ENCODE results near the gene OR2D3. TPM values are rescaled to one million over a fixed set of nuclear protein-coding genes. Genes with fewer than 3 reads are reported as not detected.

OR2D3 gene
- total and polyA plus RNA-seq, 2 of the 4 experiments (the other 2 are of a cell fraction), result not detected

DNA sequence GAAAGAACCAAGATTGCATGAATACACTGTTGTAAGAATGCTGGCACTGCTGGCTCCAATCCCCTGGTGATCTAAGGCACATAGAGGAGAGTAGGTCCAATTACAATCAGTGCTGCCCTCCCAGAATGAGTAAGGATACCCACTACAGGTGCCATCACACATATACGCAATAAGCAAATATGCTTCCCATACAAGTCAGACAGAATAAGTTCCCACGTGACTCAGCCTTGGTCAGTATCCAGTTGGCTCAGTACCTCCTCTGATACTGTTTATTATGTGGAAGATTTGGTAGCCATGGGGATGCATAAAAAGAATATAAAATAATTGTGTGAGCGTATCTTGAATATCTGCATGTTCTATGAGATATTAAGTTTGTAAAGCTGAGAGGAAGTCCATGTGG is 8.9 kb upstream of the OR2D3 start:
- no peak overlapping the region for H2BK15ac ChIP-seq (ENCODE audit: low read depth, low read length)
- TF ChIP-seq CEBPB (IDR thresholded peaks at IDR 0.05; ENCODE audit: low read depth, low read length) (no peak), RFX5 (IDR thresholded peaks at IDR 0.05; ENCODE audit: low read depth, low read length) (no peak), SMC3 (IDR thresholded peaks at IDR 0.05; ENCODE audit: low read depth, low read length) (no peak), CHD1 (IDR thresholded peaks at IDR 0.05; ENCODE audit: low read depth, low read length) (no peak)
- TF ChIP-seq, protein P1, sequence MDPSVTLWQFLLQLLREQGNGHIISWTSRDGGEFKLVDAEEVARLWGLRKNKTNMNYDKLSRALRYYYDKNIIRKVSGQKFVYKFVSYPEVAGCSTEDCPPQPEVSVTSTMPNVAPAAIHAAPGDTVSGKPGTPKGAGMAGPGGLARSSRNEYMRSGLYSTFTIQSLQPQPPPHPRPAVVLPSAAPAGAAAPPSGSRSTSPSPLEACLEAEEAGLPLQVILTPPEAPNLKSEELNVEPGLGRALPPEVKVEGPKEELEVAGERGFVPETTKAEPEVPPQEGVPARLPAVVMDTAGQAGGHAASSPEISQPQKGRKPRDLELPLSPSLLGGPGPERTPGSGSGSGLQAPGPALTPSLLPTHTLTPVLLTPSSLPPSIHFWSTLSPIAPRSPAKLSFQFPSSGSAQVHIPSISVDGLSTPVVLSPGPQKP (IDR thresholded peaks at IDR 0.05; ENCODE audit: borderline replicate concordance, low read depth, low read length), result no peak
- TF ChIP-seq, protein P2, sequence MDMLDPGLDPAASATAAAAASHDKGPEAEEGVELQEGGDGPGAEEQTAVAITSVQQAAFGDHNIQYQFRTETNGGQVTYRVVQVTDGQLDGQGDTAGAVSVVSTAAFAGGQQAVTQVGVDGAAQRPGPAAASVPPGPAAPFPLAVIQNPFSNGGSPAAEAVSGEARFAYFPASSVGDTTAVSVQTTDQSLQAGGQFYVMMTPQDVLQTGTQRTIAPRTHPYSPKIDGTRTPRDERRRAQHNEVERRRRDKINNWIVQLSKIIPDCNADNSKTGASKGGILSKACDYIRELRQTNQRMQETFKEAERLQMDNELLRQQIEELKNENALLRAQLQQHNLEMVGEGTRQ (IDR thresholded peaks at IDR 0.05; ENCODE audit: low read depth, low read length), result 0 out of 2 replicates have a peak, but pooled peaks have one; percentile 30
- TF ChIP-seq, protein P3, sequence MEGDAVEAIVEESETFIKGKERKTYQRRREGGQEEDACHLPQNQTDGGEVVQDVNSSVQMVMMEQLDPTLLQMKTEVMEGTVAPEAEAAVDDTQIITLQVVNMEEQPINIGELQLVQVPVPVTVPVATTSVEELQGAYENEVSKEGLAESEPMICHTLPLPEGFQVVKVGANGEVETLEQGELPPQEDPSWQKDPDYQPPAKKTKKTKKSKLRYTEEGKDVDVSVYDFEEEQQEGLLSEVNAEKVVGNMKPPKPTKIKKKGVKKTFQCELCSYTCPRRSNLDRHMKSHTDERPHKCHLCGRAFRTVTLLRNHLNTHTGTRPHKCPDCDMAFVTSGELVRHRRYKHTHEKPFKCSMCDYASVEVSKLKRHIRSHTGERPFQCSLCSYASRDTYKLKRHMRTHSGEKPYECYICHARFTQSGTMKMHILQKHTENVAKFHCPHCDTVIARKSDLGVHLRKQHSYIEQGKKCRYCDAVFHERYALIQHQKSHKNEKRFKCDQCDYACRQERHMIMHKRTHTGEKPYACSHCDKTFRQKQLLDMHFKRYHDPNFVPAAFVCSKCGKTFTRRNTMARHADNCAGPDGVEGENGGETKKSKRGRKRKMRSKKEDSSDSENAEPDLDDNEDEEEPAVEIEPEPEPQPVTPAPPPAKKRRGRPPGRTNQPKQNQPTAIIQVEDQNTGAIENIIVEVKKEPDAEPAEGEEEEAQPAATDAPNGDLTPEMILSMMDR (conservative IDR thresholded peaks at IDR 0.05; ENCODE audit: low read depth, low read length), result no peak
- in situ Hi-C loops (cut with MboI; ENCODE audit: low sequenced_read_pairs), result no loop called here
- H4K8ac ChIP-seq (ENCODE audit: low read depth in 2 of 2, low read length in 2 of 2), result no peak overlapping the region
- H2BK120ac ChIP-seq (ENCODE audit: low read depth, low read length), result no peak overlapping the region
- no peak overlapping the region for H3K23ac ChIP-seq (ENCODE audit: low read depth, low read length)
- DNase-seq (peak; percentile 68), ATAC-seq (ENCODE audit: low read depth) (no peak)
- H3K4me2 ChIP-seq (ENCODE audit: low read depth, low read length), result no peak overlapping the region
- no peak overlapping the region for H3K56ac ChIP-seq (ENCODE audit: extremely low read depth, insufficient read depth, low read length)
- H3K9me3 ChIP-seq (ENCODE audit: control insufficient read depth, insufficient read depth, low read length), result no peaks in the 10 kb centered on the region
- no peak overlapping the region for H4K91ac ChIP-seq (ENCODE audit: insufficient read depth, low read depth, low read length)
- H2BK20ac ChIP-seq (ENCODE audit: low read depth, low read length), result no peak overlapping the region
- no peak overlapping the region for H2AK9ac ChIP-seq (replicated peaks; ENCODE audit: low read depth, low read length, poor library complexity)
- H3K4me3 ChIP-seq (ENCODE audit: insufficient read depth, low read depth, low read length), result no peak overlapping the region
- no peaks in the 10 kb centered on the region for H4K20me1 ChIP-seq (ENCODE audit: insufficient read depth, low read length)
- BruUV-seq (replicated peaks), result no TSS peak
- no peak overlapping the region for H3K9ac ChIP-seq (ENCODE audit: low read depth, low read length)
- H3K18ac ChIP-seq (ENCODE audit: low read depth, low read length), result no peak overlapping the region
- no peaks in the 10 kb centered on the region for H3K79me1 ChIP-seq (ENCODE audit: low read depth in 1 of 2, low read length in 2 of 2)
- no peak overlapping the region for H4K5ac ChIP-seq (ENCODE audit: low read depth, low read length)
- no peak overlapping the region for H2AK5ac ChIP-seq (ENCODE audit: low read depth, low read length)
- CTCF ChIA-PET, result no interaction called here
- no peaks in the 10 kb centered on the region for H3K4me1 ChIP-seq (ENCODE audit: control insufficient read depth, insufficient read depth, low read length)
- dilution Hi-C loops (cut with HindIII; ENCODE audit: low sequenced_read_pairs, unreplicated experiment), result no loop called here
- H3K14ac ChIP-seq (replicated peaks; ENCODE audit: low read depth, low read length), result no peak overlapping the region
- H3K9me1 ChIP-seq (ENCODE audit: insufficient read depth, low read length), result no peaks in the 10 kb centered on the region
- H3K27ac ChIP-seq (ENCODE audit: insufficient read depth, low read length), result no peak overlapping the region
- POLR2A ChIA-PET (ENCODE audit: unreplicated experiment), result no interaction called here
- no peaks in the 10 kb centered on the region for H3K36me3 ChIP-seq (ENCODE audit: control insufficient read depth, insufficient read depth, low read length)
- WGBS, 2 experiments (ENCODE audit: extremely low coverage in 2 of 2, insufficient read length in 1 of 2), result no CpG with 5 or more reads among the region's 3 CpGs
- intact Hi-C loops (cut with micrococcal nuclease), result no loop called here
- no peak overlapping the region for H2AFZ ChIP-seq (replicated peaks; ENCODE audit: low read length, poor library complexity)
- H3K27me3 ChIP-seq (ENCODE audit: control insufficient read depth, insufficient read depth, low read length), result no peaks in the 10 kb centered on the region
- no peak overlapping the region for H3K4ac ChIP-seq (ENCODE audit: low read depth, low read length)
- H2BK5ac ChIP-seq (ENCODE audit: low read depth, low read length, poor library complexity, severe bottlenecking), result no peak overlapping the region

Data from IMR-90 (cell line).